ENCODE results near the gene CHRNA5. TPM values are rescaled to one million over a fixed set of nuclear protein-coding genes. Genes with fewer than 3 reads are reported as not detected.

Gene CHRNA5
- total and polyA plus RNA-seq, 9 of the 15 experiments (the other 6 are each of a cell fraction or from before 2014, with no cell fraction given) = 2.8 to 16.1 (median 11.4) TPM

- TF ChIP-seq PATZ1 (CRISPR knock-in tag; IDR thresholded peaks at IDR 0.05; ENCODE audit: borderline replicate concordance) (no peak), SMAD4 (CRISPR knock-in tag; conservative IDR thresholded peaks at IDR 0.05) (no peak), ZNF764 (CRISPR knock-in tag; IDR thresholded peaks at IDR 0.05; ENCODE audit: low read depth) (no peak)
Observed at GRCh38 chr15:78628227-78628626, 62.9 kb downstream of the CHRNA5 start (continued).

- Histone ChIP-seq H3K27me3 (ENCODE audit: control insufficient read depth in 2 of 2, insufficient read depth in 2 of 2, low read length in 2 of 2) (peaks cover 41 to 63% of the 10 kb centered on the region in 2 experiments), H3K9me1 (ENCODE audit: control insufficient read depth, insufficient read depth, low read length) (no peaks in the 10 kb centered on the region), H2AFZ (ENCODE audit: low read depth, low read length) (no peak overlapping the region), H4K20me1 (replicated peaks; ENCODE audit: control insufficient read depth, insufficient read depth, low read length) (peaks cover 5% of the 10 kb centered on the region; the same call in 1 of the 2 replicates), H3K4me2 (ENCODE audit: insufficient read depth, low read length) (no peak overlapping the region), H3K4me3 (no peak overlapping the region), H3K9ac (ENCODE audit: insufficient read depth in 1 of 2, low read depth in 2 of 2, low read length in 2 of 2) (no peak overlapping the region), H3K9me3 (replicated peaks; ENCODE audit: control insufficient read depth, insufficient read depth, low read depth, low read length) (no peaks in the 10 kb centered on the region), H3K4me1 (replicated peaks in 1 of 2; ENCODE audit: control insufficient read depth in 2 of 2, insufficient read depth in 2 of 2, low read length in 2 of 2) (no peaks in the 10 kb centered on the region), H3K36me3 (ENCODE audit: control insufficient read depth, insufficient read depth, low read length) (no peaks in the 10 kb centered on the region), H3K27ac (ENCODE audit: extremely low read depth, low read depth, low read length) (no peak overlapping the region), H3K79me2 (ENCODE audit: control insufficient read depth, insufficient read depth, low read length) (no peaks in the 10 kb centered on the region)
- no peak for DNase-seq (ENCODE audit: extremely low read depth in 1 of 4, low spot score in 3 of 4)
- no TSS peak for BruUV-seq (replicated peaks)
- POLR2A ChIA-PET = interaction anchor here (0.6 kb wide), 1 partner anchor 168 kb away, joined by 3 read pairs; no protein-coding TSS in a partner anchor
- ATAC-seq = no peak
- in situ Hi-C loops (cut with MboI) = no loop called here
- FAIRE-seq = no peak
- 1% methylated on average over 29 of the region's 29 CpGs for WGBS (ENCODE audit: insufficient coverage, low coverage, missing lambda C conversion rate)
- CTCF ChIA-PET (ENCODE audit: low intra/inter-chr PET ratio) = interaction anchor here (0.6 kb wide), 1 partner anchor 1693 kb away, joined by 3 read pairs; no protein-coding TSS in a partner anchor
- intact Hi-C loops (cut with micrococcal nuclease) = no loop called here
- no peak for TF ChIP-seq SNAPC5 (CRISPR knock-in tag; IDR thresholded peaks at IDR 0.05)
- TF ChIP-seq BRF2 (IDR thresholded peaks at IDR 0.05; ENCODE audit: borderline replicate concordance, insufficient read depth, insufficient read length) = no peak
- TF ChIP-seq ATF1 (CRISPR knock-in tag; IDR thresholded peaks at IDR 0.05) = no peak
- TF ChIP-seq ATF1 (tag; IDR thresholded peaks at IDR 0.05) = no peak
- no peak for TF ChIP-seq FOXJ2 (tag; IDR thresholded peaks at IDR 0.05)
- no peak for TF ChIP-seq ZNF444 (CRISPR knock-in tag; IDR thresholded peaks at IDR 0.05)
- no peak for TF ChIP-seq NRF1 (conservative IDR thresholded peaks at IDR 0.05 in 1 of 2, IDR thresholded peaks at IDR 0.05 in 1 of 2)
- no peak for TF ChIP-seq ZNF146 (CRISPR knock-in tag; IDR thresholded peaks at IDR 0.05; ENCODE audit: unreplicated experiment)
- TF ChIP-seq RBM15 (IDR thresholded peaks at IDR 0.05; ENCODE audit: insufficient read depth, low read length) = no peak
- no peak for TF ChIP-seq MIER1 (IDR thresholded peaks at IDR 0.05; ENCODE audit: low read depth)
- no peak for TF ChIP-seq SAFB2 (IDR thresholded peaks at IDR 0.05; ENCODE audit: borderline replicate concordance, low read depth, low read length, severe bottlenecking)
- TF ChIP-seq POLR3G (IDR thresholded peaks at IDR 0.05; ENCODE audit: extremely low read depth, insufficient read length, insufficient replicate concordance) = no peak
- no peak for TF ChIP-seq RBBP5 (IDR thresholded peaks at IDR 0.05; ENCODE audit: borderline replicate concordance, insufficient read depth, low read length, poor library complexity, severe bottlenecking)
- TF ChIP-seq SAFB (IDR thresholded peaks at IDR 0.05; ENCODE audit: borderline replicate concordance, low read depth, low read length) = no peak
Observed at GRCh38 chr15:78629031-78629715, 63.9 kb downstream of the CHRNA5 start.

Measured in K562 (cell line).